GM19193 (cell line): ENCODE data around the gene RGL3.

Experiments
- POLR2A ChIP-seq: IDR thresholded peaks from 4 replicates; pipeline ENCODE4 v1.6.1; 2011; ENCODE audit not compliant: insufficient read depth, insufficient read length; ENCODE audit errors: extremely low read depth

RGL3 gene

DNA sequence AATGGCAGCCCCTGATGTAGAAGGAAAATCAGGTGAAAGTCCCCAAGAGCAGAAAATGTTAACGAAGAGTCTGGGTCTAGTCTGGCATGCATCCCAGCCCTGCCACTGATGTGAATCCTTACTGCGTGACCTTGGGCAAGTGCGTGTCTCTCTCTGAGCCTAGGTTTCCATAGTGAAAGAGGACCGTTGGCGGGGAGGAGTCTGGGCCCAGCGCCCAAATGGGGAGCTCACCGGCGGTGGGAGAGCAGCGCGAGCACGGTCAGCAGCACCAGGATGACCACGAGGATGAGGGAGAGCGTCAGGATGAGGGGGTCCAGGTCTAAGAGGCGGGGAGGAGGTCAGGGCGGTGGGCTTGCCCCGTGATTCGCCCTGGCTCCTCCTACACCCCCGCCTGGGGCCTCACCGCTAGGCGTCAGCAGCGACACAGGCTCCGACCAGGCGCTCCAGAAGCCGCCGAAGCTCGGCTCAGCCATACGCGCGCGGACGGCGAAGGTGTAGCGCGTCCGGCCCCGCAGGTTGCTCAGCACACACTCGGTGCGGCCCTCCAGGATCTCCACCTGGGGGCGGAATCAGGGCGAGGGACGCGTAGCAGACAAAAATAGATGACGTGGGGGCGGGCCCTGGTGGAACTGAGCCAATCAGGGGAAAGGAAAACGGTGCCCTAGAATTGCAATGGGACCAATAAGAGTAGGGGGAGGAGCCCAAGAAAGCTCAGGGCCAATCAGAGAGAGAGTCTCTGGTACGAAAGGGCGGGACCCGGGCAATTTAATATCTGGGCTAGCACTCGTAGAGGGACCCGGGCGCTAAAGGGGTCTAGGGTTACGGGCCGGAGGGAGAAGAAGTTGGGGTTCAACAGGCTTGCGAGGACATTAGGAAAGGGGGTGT lies 38.2 kb downstream of the RGL3 start:
- peak; percentile 86 for TF ChIP-seq POLR2A

DNA sequence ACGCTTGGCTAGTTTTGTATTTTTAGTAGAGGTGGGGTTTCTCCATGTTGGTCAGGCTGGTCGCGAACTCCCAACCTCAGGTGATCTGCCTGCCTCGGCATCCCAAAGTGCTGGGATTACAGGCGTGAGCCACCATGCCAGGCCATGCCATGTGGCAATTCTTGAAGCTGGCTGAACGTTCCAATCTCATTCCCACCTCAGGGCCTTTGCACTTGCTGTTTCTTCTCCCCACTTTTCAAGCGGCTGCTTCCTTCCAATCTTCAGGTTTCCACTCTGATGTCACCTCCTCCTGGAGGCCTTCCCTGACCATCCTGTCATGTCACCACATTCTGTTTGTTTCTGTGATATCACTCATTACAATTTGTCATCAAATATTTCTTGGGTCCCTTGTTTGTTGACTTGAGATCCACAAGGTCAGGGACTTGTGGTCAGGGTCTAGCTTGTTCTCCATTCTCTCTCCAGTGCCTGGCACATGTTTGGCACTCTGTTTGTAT lies 39.2 kb downstream of the RGL3 start:
- no peak for TF ChIP-seq POLR2A

DNA sequence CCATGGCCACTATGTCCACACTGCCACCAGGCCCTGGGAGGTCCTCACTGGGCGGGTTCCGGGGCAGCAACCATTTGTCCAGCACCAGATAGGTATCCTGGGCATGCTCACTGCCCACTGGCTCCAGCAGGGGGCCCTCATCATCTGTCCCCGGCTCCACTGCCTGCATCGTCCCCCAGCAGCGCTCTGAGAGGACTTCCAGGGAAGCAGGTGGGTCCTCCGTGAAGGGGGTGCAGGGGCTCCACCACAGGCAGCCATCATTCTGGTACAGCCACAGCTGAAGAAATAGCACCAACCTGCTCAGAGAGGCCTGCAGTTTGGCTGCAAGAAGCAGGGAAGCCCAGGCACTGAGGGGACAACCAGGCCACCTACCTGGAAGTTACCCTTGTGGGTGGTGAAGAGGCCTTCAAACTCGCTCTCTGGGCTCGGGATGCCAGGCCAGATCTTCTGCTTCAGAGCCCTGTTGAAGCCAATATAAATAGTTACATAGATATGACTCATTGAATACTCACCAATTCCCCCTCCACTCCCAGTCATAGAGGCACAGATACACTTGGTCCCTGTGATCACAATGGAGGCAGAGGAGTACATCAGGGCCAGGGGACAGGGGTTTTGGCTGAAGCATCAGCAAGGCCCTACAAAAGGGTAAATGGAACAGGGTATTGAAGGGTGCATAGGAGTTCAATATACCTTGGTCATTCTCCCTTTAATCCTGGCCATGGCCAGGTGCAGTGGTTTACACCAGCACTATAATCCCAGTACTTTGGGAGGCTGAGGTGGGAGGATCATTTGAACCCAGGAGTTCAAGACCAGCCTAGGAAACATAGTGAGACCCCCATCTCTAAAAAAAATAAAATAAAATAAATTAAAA lies 40.6 kb downstream of the RGL3 start:
- TF ChIP-seq POLR2A, result no peak

GRCh38 chr19:11377756-11378155 lies 41.4 kb downstream of the RGL3 start:
- no peak for TF ChIP-seq POLR2A

DNA sequence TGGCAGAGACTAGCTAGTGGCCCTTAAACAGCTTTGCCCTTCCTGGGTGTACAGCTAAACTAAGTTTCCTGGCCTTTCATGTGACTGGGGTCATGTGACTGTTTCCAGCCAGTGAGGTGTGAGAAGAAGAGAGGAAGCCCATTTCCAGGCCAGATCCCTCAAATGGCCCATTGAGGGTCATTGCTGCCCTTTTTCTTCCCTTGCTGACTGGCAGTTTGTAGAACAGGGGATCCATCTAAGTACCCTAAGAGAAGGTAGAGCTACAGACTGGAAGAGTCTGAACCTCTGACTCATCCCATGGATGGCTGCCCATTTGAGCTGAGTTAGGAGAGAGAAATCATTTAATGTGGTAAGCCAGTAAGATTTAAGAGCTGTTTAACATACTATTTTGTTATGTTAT lies 41.9 kb downstream of the RGL3 start:
- TF ChIP-seq POLR2A, result no peak

DNA sequence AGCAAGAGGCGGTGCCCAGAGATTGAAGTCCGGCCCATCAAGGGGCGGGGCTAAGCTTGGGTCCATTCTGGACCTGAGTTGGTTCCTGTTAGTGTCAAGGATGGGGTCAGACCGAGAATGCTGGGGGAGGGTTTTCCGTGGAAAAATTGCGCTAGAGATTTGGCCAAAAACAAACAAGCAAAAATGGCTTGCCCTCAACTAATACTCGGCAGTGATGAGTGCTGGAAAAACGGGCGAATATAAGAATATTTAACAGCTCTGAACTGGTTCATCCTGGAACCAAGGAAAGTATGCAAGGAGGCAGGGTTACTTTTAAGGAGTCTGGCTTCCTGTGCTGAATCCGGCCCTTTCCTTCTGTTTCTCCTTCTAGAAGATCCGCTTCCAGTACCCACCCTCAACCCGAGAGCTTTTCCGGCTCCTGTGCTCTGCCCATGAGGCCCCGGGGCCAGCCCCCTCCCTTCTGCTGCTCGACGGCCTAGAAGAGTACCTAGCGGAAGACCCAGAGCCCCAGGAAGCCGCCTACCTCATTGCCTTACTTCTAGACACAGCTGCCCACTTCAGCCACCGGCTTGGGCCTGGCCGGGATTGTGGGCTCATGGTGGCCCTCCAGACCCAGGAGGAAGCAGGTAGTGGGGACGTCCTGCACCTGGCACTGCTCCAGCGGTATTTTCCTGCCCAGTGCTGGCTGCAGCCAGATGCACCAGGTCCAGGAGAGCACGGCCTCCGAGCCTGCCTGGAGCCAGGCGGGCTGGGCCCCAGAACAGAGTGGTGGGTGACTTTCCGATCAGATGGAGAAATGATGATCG lies 43.8 kb downstream of the RGL3 start:
- TF ChIP-seq POLR2A, result peak; percentile 68

- TF ChIP-seq POLR2A, result peak; percentile 89
Observed at GRCh38 chr19:11374433-11375142, 44.5 kb downstream of the RGL3 start, which contains the start of gene SWSAP1. TSS of gene SWSAP1 (plus strand) at chr19:11374666. CDS start at chr19:11374681, 15 bp downstream.

DNA sequence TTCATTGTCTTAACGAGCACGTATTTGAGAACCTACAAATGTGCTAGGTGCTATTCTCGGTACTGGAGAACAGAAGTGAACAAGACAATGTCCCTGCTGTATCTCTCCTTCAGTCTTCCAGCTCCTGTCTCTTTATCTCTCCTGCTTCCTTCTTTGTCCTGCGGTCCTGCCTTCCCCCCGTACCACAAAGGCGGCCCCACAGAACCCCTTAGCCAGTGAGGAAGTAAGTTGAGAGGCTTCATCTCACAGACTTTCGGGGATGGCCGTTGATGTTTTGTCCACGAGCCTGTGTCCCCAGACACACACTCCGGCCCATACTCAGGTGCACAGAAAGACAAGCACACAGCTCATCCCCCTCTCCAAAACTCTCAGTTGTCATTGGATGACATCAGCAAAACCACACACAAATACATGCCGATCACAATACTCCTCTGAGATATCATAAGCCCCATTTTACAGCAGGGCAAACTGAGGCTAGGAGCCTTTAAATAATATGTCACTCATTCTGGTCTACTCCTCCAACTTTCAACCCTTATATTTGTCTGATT lies 45.2 kb downstream of the RGL3 start:
- TF ChIP-seq POLR2A, result no peak

DNA sequence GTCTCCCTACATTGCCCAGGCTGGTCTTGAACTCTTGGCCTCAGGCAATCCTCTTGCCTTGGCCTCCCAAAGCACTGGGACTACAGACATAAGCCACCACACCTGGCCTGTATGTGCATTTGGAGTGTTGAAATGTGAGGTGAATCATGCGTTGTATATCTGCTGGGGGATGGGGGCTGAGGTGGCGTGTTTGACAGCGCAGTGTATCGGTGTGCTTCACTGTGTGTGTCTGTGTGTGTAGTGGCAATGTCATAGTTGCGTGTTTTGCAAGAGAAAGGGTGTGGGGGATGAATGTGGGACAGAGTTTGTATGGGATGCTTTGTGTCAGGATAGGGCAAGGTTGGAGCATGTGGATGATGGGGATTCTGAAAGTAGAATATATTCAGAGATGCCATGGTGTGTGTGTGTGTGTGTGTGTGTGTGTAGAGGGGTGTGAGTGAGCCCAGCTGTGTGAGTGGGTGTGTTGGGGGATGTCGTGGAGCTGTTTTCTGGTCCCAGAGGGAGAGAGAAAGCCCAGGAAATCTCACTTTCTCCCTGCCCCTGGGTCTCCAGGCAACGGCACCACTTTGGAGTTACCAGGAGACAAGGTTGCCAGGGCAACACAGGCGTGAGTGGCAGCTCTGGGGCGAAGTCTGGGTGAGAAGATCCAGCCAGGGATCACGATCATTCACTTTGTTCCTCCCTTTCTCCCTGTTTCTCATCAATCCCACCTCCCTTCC lies 45.8 kb downstream of the RGL3 start:
- no peak for TF ChIP-seq POLR2A

- no peak for TF ChIP-seq POLR2A
Observed at GRCh38 chr19:11370744-11371143, 48.4 kb downstream of the RGL3 start.

DNA sequence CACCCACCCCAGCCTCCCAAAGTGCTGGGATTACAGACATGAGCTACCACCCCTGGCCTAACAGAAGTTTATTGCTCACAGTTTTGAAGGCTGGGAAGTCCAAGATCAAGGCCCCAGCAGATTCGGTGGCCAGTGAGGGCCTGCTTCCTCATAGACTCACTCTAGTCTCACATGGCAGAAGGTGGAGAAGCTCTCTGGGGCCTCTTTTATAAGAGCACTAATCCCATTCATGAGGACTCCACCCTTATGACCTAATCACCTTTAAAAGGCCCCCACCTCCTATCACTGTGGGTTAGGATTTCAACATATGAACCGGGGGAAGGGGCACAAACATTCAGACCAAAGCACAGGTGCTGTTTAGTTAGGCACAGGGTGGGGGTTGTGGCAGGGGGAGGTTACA lies 51.6 kb downstream of the RGL3 start:
- TF ChIP-seq POLR2A, result no peak

DNA sequence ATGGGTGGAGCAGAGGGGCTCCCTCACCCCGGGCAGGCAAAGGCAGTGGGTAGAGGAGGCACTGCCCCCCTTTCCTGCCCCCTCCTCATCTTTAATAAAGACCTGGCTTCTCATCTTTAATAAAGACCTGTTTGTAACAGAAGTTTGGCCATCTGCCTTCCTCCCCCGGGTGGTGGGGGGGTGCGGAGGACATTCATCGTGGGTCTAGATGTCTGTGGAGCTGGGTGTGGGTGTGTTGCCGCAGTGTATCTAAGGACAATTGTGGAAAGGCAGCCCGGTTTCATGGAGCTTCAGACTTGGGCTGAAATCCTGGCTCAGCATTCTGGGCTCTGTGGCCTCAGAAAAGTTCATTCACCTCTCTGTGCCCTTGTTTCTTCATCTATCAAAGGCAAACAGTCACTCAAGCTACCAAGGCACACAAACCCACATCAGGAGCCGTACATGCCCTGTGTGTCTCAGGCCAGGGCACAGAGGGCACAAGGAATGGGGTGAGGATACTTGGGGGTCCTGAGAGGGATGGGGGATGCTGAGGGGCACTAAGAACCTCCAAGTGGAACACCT lies 53.5 kb downstream of the RGL3 start:
- no peak for TF ChIP-seq POLR2A

- no peak for TF ChIP-seq POLR2A
Observed at GRCh38 chr19:11364935-11365334, 54.2 kb downstream of the RGL3 start.

DNA sequence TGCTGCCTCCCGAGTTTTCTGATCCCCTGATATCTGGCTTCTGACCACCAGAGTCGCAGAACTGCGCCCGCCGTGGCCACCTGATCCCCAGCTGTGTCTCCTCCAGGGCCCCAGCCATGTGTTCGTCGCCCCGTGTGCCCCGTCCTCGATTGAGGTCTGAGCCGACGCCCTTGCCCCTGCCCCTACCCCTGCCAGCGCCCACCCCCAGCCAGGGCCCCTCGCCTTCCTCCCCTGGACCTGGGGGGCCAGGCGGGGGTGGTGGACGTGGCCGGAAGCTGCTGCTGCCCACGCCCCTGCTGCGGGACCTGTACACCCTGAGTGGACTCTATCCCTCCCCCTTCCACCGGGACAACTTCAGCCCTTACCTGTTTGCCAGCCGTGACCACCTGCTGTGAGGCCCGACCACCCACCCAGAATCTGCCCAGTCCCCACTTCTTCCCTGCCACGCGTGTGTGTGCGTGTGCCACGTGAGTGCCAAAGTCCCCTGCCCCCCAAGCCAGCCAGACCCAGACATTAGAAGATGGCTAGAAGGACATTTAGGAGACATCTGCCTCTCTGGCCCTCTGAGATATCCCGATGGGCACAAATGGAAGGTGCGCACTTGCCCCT lies 54.7 kb downstream of the RGL3 start:
- TF ChIP-seq POLR2A, result no peak
